HEK293T (cell line): ENCODE measurements around the gene THEMIS.

Experiments used
- CTCF ChIA-PET: fragments of 350-600 bp; formaldehyde crosslinking; extraction: SDS; loops from one replicate; lab custom pipeline; 2021; ENCODE audit warnings: antibody characterized with exemption, inconsistent platforms; lab: Yijun Ruan, JAX
- POLR2A ChIA-PET: fragments of 350-600 bp; formaldehyde crosslinking; extraction: SDS; loops from one replicate; lab custom pipeline; 2020; ENCODE audit warnings: antibody characterized with exemption, inconsistent platforms; lab: Yijun Ruan, JAX
- DNase-seq: peaks from one replicate; pipeline ENCODE4 v3.0.0; 2012; ENCODE audit warnings: mixed read lengths; ENCODE audit errors: extremely low spot score
- ARNT ChIP-seq: fragments of 450-650 bp; IDR thresholded peaks from 2 replicates; pipeline ENCODE4 v1.6.1; 2017; ENCODE audit warnings: mild to moderate bottlenecking
- BHLHE40 ChIP-seq: fragments of 450-650 bp; IDR thresholded peaks from 2 replicates; pipeline ENCODE4 v1.6.1; 2016; ENCODE audit warnings: mild to moderate bottlenecking, moderate library complexity, borderline replicate concordance
- CTBP1 ChIP-seq: fragments of 450-650 bp; IDR thresholded peaks from 2 replicates; pipeline ENCODE4 v1.6.1; 2016; ENCODE audit warnings: borderline replicate concordance
- ELF4 ChIP-seq: fragments of 450-650 bp; IDR thresholded peaks from 2 replicates; pipeline ENCODE4 v1.6.1; 2017; ENCODE audit warnings: antibody characterized with exemption
- FOXA1 ChIP-seq: fragments of 450-650 bp; IDR thresholded peaks from 2 replicates; pipeline ENCODE4 v1.6.1; 2016; ENCODE audit warnings: mild to moderate bottlenecking
- FOXK2 ChIP-seq: fragments of 450-650 bp; IDR thresholded peaks from 2 replicates; pipeline ENCODE4 v1.6.1; 2016; ENCODE audit warnings: mild to moderate bottlenecking
- FOXM1 ChIP-seq: fragments of 450-650 bp; IDR thresholded peaks from 2 replicates; pipeline ENCODE4 v1.6.1; 2017; ENCODE audit warnings: mild to moderate bottlenecking, borderline replicate concordance
- HDGF ChIP-seq: fragments of 450-650 bp; IDR thresholded peaks from 2 replicates; pipeline ENCODE4 v1.6.1; 2017; ENCODE audit warnings: antibody characterized with exemption, borderline replicate concordance
- L3MBTL2 ChIP-seq: fragments of 450-650 bp; conservative IDR thresholded peaks from 2 replicates; pipeline ENCODE4 v1.6.1; 2016; ENCODE audit warnings: mild to moderate bottlenecking
- LEF1 ChIP-seq: fragments of 450-650 bp; IDR thresholded peaks from 2 replicates; pipeline ENCODE4 v1.6.1; 2017; ENCODE audit warnings: mild to moderate bottlenecking, borderline replicate concordance
- NFRKB ChIP-seq: fragments of 450-650 bp; IDR thresholded peaks from 2 replicates; pipeline ENCODE4 v1.6.1; 2016; ENCODE audit warnings: mild to moderate bottlenecking, moderate library complexity
- PKNOX1 ChIP-seq: fragments of 450-650 bp; IDR thresholded peaks from 2 replicates; pipeline ENCODE4 v1.6.1; 2016
- SP1 ChIP-seq: fragments of 450-650 bp; IDR thresholded peaks from 2 replicates; pipeline ENCODE4 v1.6.1; 2017
- SUZ12 ChIP-seq: fragments of 450-650 bp; IDR thresholded peaks from 2 replicates; pipeline ENCODE4 v1.6.1; 2016; ENCODE audit warnings: mild to moderate bottlenecking
- TARDBP ChIP-seq: fragments of 450-650 bp; IDR thresholded peaks from 2 replicates; pipeline ENCODE4 v1.6.1; 2016
- ZNF384 ChIP-seq: fragments of 450-650 bp; IDR thresholded peaks from 2 replicates; pipeline ENCODE4 v1.6.1; 2016

Gene THEMIS

GRCh38 chr6:127737768-127738167, 163.1 kb downstream of the THEMIS start:
- DNase-seq = no peak
- ChIA-PET CTCF (interaction anchor here (1.4 to 1.7 kb wide), 2 partner anchors 11 to 993 kb away, joined by 7 to 9 read pairs; no protein-coding TSS in a partner anchor), POLR2A (no interaction called here)
- TF ChIP-seq ARNT = no peak
- no peak for TF ChIP-seq LEF1
- no peak for TF ChIP-seq BHLHE40
- TF ChIP-seq PKNOX1 = no peak
- TF ChIP-seq FOXK2 = no peak
- no peak for TF ChIP-seq SUZ12
- TF ChIP-seq ZNF384 = no peak
- no peak for TF ChIP-seq FOXM1
- TF ChIP-seq HDGF = no peak
- TF ChIP-seq NFRKB = no peak
- TF ChIP-seq SP1 = no peak
- TF ChIP-seq L3MBTL2 = no peak

- TF ChIP-seq SUZ12 (no peak), ZNF384 (no peak), LEF1 (no peak), SP1 (no peak)
- peak; percentile 66 for DNase-seq
- CTCF ChIA-PET = interaction anchor here (0.6 to 1.7 kb wide), 3 partner anchors 10 to 993 kb away, joined by 6 to 9 read pairs (median 7); no protein-coding TSS in a partner anchor
- POLR2A ChIA-PET = no interaction called here
Observed at GRCh38 chr6:127737009-127737486, 163.8 kb downstream of the THEMIS start.

- CTCF ChIA-PET = no interaction called here
- DNase-seq = no peak
- POLR2A ChIA-PET = no interaction called here
- TF ChIP-seq L3MBTL2 (no peak), TARDBP (no peak), SP1 (no peak), LEF1 (no peak), ZNF384 (no peak), FOXM1 (no peak), FOXA1 (no peak)
Observed at GRCh38 chr6:127732927-127733326, 167.9 kb downstream of the THEMIS start.

GRCh38 chr6:127727260-127727953, 173.5 kb downstream of the THEMIS start:
- DNase-seq = no peak
- ChIA-PET POLR2A (no interaction called here), CTCF (interaction anchor here (1.7 kb wide), 1 partner anchor 10 kb away, joined by 7 read pairs; no protein-coding TSS in a partner anchor)
- TF ChIP-seq SUZ12 (no peak), L3MBTL2 (no peak), FOXM1 (no peak), ARNT (no peak), LEF1 (no peak), PKNOX1 (no peak), ZNF384 (no peak), BHLHE40 (no peak), FOXK2 (no peak)

- CTCF ChIA-PET = no interaction called here
- TF ChIP-seq LEF1 (no peak), PKNOX1 (no peak), TARDBP (no peak), SP1 (no peak), FOXM1 (no peak), ELF4 (no peak), L3MBTL2 (no peak), ZNF384 (no peak), CTBP1 (no peak)
- POLR2A ChIA-PET = no interaction called here
- DNase-seq = no peak
Observed at GRCh38 chr6:127725821-127726220, 175.0 kb downstream of the THEMIS start.

- no peak for DNase-seq
- POLR2A ChIA-PET = no interaction called here
- CTCF ChIA-PET = interaction anchor here (0.9 kb wide), 1 partner anchor 202 kb away, joined by 3 read pairs; no protein-coding TSS in a partner anchor
- TF ChIP-seq PKNOX1 (no peak), SP1 (no peak), CTBP1 (no peak), HDGF (no peak), ELF4 (no peak), BHLHE40 (no peak), L3MBTL2 (no peak), ZNF384 (no peak), SUZ12 (no peak), TARDBP (no peak)
Observed at GRCh38 chr6:127718694-127719093, 182.2 kb downstream of the THEMIS start.
